Measurements from ENCODE around the gene SYTL1.
A peak's percentile ranks its signal among the peaks of the same experiment; 100 is the strongest.

SYTL1 gene

GRCh38 chr1:27318596-27318995 lies 23.2 kb upstream of the SYTL1 start:
- no peak for DNase-seq (ENCODE audit: low read depth)

GRCh38 chr1:27321813-27322568 lies 19.8 kb upstream of the SYTL1 start, which contains the start of gene TMEM222:
Gene TMEM222 (plus strand): TSS chr1:27322163. CDS start chr1:27322198, 35 bp downstream.
- peak; percentile 95 for DNase-seq (ENCODE audit: low read depth)

GRCh38 chr1:27322569-27323240 lies 19.1 kb upstream of the SYTL1 start:
- DNase-seq (ENCODE audit: low read depth) = no peak

- no peak for DNase-seq (ENCODE audit: low read depth)
Measured at GRCh38 chr1:27325286-27325685, 16.5 kb upstream of the SYTL1 start.

GRCh38 chr1:27327964-27328363 lies 13.9 kb upstream of the SYTL1 start:
- no peak for DNase-seq (ENCODE audit: low read depth)

- DNase-seq (ENCODE audit: low read depth) = no peak
Measured at GRCh38 chr1:27330786-27331185, 11.0 kb upstream of the SYTL1 start.

GRCh38 chr1:27331426-27331825 lies 10.4 kb upstream of the SYTL1 start:
- DNase-seq (ENCODE audit: low read depth) = no peak

- DNase-seq (ENCODE audit: low read depth) = no peak
Measured at GRCh38 chr1:27331922-27332321, 9.9 kb upstream of the SYTL1 start.

GRCh38 chr1:27332536-27333281 lies 9.1 kb upstream of the SYTL1 start:
- DNase-seq (ENCODE audit: low read depth) = no peak

- DNase-seq (ENCODE audit: low read depth) = no peak
Measured at GRCh38 chr1:27333717-27334279, 8.0 kb upstream of the SYTL1 start.

- no peak for DNase-seq (ENCODE audit: low read depth)
Measured at GRCh38 chr1:27335506-27336422, 6.1 kb upstream of the SYTL1 start.

- DNase-seq (ENCODE audit: low read depth) = no peak
Measured at GRCh38 chr1:27336756-27337155, 5.1 kb upstream of the SYTL1 start.

GRCh38 chr1:27338751-27339150 lies 3.1 kb upstream of the SYTL1 start:
- DNase-seq (ENCODE audit: low read depth) = no peak

GRCh38 chr1:27339213-27339612 lies 2.6 kb upstream of the SYTL1 start:
- DNase-seq (ENCODE audit: low read depth) = no peak

- DNase-seq (ENCODE audit: low read depth) = no peak
Measured at GRCh38 chr1:27342391-27342777, 562 bp downstream of the SYTL1 start.

- peak; percentile 63 for DNase-seq (ENCODE audit: low read depth)
Measured at GRCh38 chr1:27342778-27343638, 1.2 kb downstream of the SYTL1 start.

- DNase-seq (ENCODE audit: low read depth) = no peak
Measured at GRCh38 chr1:27343639-27344025, 1.8 kb downstream of the SYTL1 start.

- DNase-seq (ENCODE audit: low read depth) = no peak
Measured at GRCh38 chr1:27345272-27345671, 3.5 kb downstream of the SYTL1 start.

- no peak for DNase-seq (ENCODE audit: low read depth)
Measured at GRCh38 chr1:27346357-27346756, 4.5 kb downstream of the SYTL1 start.

- no peak for DNase-seq (ENCODE audit: low read depth)
Measured at GRCh38 chr1:27346991-27347624, 5.3 kb downstream of the SYTL1 start.
